WTC11 (cell line): ENCODE measurements around the gene AGO3. TPM values are rescaled to one million over a fixed set of nuclear protein-coding genes. Genes with fewer than 3 reads are reported as not detected.

ENCODE experiments used
- CREM ChIP-seq: sonication (generic); formaldehyde crosslinking; IDR thresholded peaks from 2 replicates; pipeline ENCODE4 v1.8.1; 2022; ENCODE audit warnings: mild to moderate bottlenecking, missing genetic modification reagents, moderate library complexity
- ELF4 ChIP-seq: sonication (generic); formaldehyde crosslinking; IDR thresholded peaks from 2 replicates; pipeline ENCODE4 v1.8.1; 2022; ENCODE audit warnings: low read depth, mild to moderate bottlenecking, moderate library complexity, missing genetic modification reagents
- FOXJ3 ChIP-seq: sonication (generic); formaldehyde crosslinking; IDR thresholded peaks from 2 replicates; pipeline ENCODE4 v1.9.0; 2021; ENCODE audit warnings: missing genetic modification reagents, mild to moderate bottlenecking, borderline replicate concordance
- JUN ChIP-seq: sonication (generic); formaldehyde crosslinking; IDR thresholded peaks from 2 replicates; pipeline ENCODE4 v1.8.0; 2023; ENCODE audit warnings: mild to moderate bottlenecking, missing genetic modification reagents
- MYBL2 ChIP-seq: sonication (generic); formaldehyde crosslinking; IDR thresholded peaks from 2 replicates; pipeline ENCODE4 v1.8.1; 2023; ENCODE audit warnings: mild to moderate bottlenecking, moderate library complexity, missing genetic modification reagents
- NFE2L1 ChIP-seq: sonication (generic); formaldehyde crosslinking; IDR thresholded peaks from 2 replicates; pipeline ENCODE4 v1.8.1; 2023; ENCODE audit warnings: missing genetic modification reagents
- NFYB ChIP-seq: sonication (generic); formaldehyde crosslinking; conservative IDR thresholded peaks from 2 replicates; pipeline ENCODE4 v1.8.0; 2022; ENCODE audit warnings: low read depth, missing genetic modification reagents
- NR1H2 ChIP-seq: sonication (generic); formaldehyde crosslinking; IDR thresholded peaks from 2 replicates; pipeline ENCODE4 v1.9.0; 2021; ENCODE audit warnings: mild to moderate bottlenecking, moderate library complexity, missing genetic modification reagents
- NR2C2 ChIP-seq: sonication (generic); formaldehyde crosslinking; IDR thresholded peaks from 2 replicates; pipeline ENCODE4 v1.8.0; 2022; ENCODE audit warnings: mild to moderate bottlenecking, missing genetic modification reagents
- ZBTB21 ChIP-seq: sonication (generic); formaldehyde crosslinking; IDR thresholded peaks from 2 replicates; pipeline ENCODE4 v1.8.1; 2023; ENCODE audit warnings: mild to moderate bottlenecking, missing genetic modification reagents, borderline replicate concordance
- ZNF138 ChIP-seq: sonication (generic); formaldehyde crosslinking; conservative IDR thresholded peaks from 2 replicates; pipeline ENCODE4 v1.8.1; 2022; ENCODE audit warnings: mild to moderate bottlenecking, moderate library complexity, missing genetic modification reagents
- ZNF219 ChIP-seq: sonication (generic); formaldehyde crosslinking; IDR thresholded peaks from 2 replicates; pipeline ENCODE4 v1.8.0; 2023; ENCODE audit warnings: missing genetic modification reagents, mild to moderate bottlenecking, borderline replicate concordance
- ZNF263 ChIP-seq: sonication (generic); formaldehyde crosslinking; IDR thresholded peaks from 2 replicates; pipeline ENCODE4 v1.8.1; 2022; ENCODE audit warnings: low read depth, mild to moderate bottlenecking, moderate library complexity, missing genetic modification reagents
- total RNA-seq: library from RNA; stranded (reverse); gene quantifications from 3 replicates; pipeline ENCODE4 v1.2.3, GENCODE V29; 2021
- TF ChIP-seq, protein P1 (sequence below): sonication (generic); formaldehyde crosslinking; conservative IDR thresholded peaks from 2 replicates; pipeline ENCODE4 v1.8.1; 2022; ENCODE audit warnings: mild to moderate bottlenecking, missing genetic modification reagents
- TF ChIP-seq, protein P2 (sequence below): sonication (generic); formaldehyde crosslinking; IDR thresholded peaks from 2 replicates; pipeline ENCODE4 v1.8.1; 2022; ENCODE audit warnings: mild to moderate bottlenecking, missing genetic modification reagents, moderate library complexity, borderline replicate concordance
- TF ChIP-seq, protein P3 (sequence below): fragments of 250-450 bp; sonication (Bioruptor Pico); IDR thresholded peaks from 2 replicates; pipeline ENCODE4 v1.9.0; 2021; ENCODE audit warnings: mild to moderate bottlenecking
- TF ChIP-seq, protein P4 (sequence below): fragments of 250-450 bp; sonication (Bioruptor Pico); IDR thresholded peaks from 2 replicates; pipeline ENCODE4 v2.1.2; 2022; ENCODE audit warnings: mild to moderate bottlenecking, moderate library complexity
- TF ChIP-seq, protein P5 (sequence below): sonication (generic); formaldehyde crosslinking; IDR thresholded peaks from 2 replicates; pipeline ENCODE4 v1.8.1; 2022; ENCODE audit warnings: missing genetic modification reagents, borderline replicate concordance
- TF ChIP-seq, protein P6 (sequence below): fragments of 250-450 bp; sonication (Bioruptor Pico); IDR thresholded peaks from 2 replicates; pipeline ENCODE4 v1.9.0; 2021; ENCODE audit warnings: moderate library complexity, mild to moderate bottlenecking, inconsistent platforms, borderline replicate concordance
- TF ChIP-seq, protein P7 (sequence below): sonication (generic); formaldehyde crosslinking; IDR thresholded peaks from 2 replicates; pipeline ENCODE4 v1.8.0; 2022; ENCODE audit warnings: mild to moderate bottlenecking, missing genetic modification reagents
- TF ChIP-seq, protein P8 (sequence below): sonication (generic); formaldehyde crosslinking; IDR thresholded peaks from 2 replicates; pipeline ENCODE4 v1.8.1; 2023; ENCODE audit warnings: mild to moderate bottlenecking, missing genetic modification reagents
- TF ChIP-seq, protein P9 (sequence below): sonication (generic); formaldehyde crosslinking; IDR thresholded peaks from 2 replicates; pipeline ENCODE4 v1.8.1; 2023; ENCODE audit warnings: mild to moderate bottlenecking, missing genetic modification reagents
- TF ChIP-seq, protein P10 (sequence below): sonication (generic); formaldehyde crosslinking; IDR thresholded peaks from 2 replicates; pipeline ENCODE4 v1.8.1; 2022; ENCODE audit warnings: mild to moderate bottlenecking, moderate library complexity, missing genetic modification reagents

AGO3 gene
- total RNA-seq, 1 experiment from 2014 or later = 26.8 TPM

DNA sequence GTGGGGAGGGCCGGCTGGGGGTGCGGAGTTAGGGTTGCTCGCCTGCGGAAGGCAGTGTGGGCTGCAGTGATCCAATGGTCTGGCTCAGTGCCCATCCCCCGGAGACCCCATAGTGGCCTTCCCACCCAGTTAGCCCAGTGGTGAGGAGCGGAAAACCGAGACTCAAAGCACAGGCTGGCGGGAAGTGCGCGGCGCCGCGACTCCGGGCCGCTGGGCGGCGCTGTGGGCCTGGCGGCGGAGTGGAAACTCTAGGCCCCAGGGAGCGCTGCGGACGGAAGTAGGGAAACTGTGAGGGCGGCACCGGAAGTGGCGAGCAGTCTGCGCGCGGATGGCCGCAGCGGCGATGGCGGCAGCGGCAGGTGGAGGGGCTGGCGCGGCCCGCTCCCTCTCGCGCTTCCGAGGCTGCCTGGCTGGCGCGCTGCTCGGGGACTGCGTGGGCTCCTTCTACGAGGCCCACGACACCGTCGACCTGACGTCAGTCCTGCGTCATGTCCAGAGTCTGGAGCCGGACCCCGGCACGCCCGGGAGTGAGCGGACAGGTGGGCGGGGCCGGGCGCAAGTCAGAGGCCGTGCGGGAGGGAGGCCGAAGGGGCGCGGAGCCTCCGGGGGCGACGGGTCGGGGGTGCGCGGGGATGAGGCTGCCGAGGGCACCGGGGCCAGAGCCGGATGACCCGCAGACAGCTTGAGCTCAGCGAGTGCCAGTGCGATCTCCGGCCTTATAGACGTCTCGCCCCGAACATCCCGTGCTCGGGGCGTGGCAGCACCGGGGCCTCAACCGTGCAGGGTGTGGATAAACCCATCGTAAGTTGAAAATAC is 157.9 kb downstream of the AGO3 start, which contains the start of gene ADPRS (continued):
- TF ChIP-seq, protein P1, sequence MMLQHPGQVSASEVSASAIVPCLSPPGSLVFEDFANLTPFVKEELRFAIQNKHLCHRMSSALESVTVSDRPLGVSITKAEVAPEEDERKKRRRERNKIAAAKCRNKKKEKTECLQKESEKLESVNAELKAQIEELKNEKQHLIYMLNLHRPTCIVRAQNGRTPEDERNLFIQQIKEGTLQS (CRISPR knock-in tag) = no peak
- TF ChIP-seq ZNF263 (CRISPR knock-in tag) (no peak), NFE2L1 (CRISPR knock-in tag) (peak; percentile 85; the same call in 1 of the 2 replicates), JUN (peak; percentile 57; the same call in 1 of the 2 replicates), ZNF219 (CRISPR knock-in tag) (no peak), NFYB (CRISPR knock-in tag) (no peak), MYBL2 (CRISPR knock-in tag) (peak; percentile 74; the same call in 1 of the 2 replicates), ELF4 (no peak), NR2C2 (CRISPR knock-in tag) (no peak), ZBTB21 (CRISPR knock-in tag) (peak; percentile 94), FOXJ3 (no peak), CREM (CRISPR knock-in tag) (peak; percentile 95), ZNF138 (peak; percentile 95; the same call in 1 of the 2 replicates), NR1H2 (CRISPR knock-in tag) (no peak)
- TF ChIP-seq, protein P2, sequence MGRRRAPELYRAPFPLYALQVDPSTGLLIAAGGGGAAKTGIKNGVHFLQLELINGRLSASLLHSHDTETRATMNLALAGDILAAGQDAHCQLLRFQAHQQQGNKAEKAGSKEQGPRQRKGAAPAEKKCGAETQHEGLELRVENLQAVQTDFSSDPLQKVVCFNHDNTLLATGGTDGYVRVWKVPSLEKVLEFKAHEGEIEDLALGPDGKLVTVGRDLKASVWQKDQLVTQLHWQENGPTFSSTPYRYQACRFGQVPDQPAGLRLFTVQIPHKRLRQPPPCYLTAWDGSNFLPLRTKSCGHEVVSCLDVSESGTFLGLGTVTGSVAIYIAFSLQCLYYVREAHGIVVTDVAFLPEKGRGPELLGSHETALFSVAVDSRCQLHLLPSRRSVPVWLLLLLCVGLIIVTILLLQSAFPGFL (CRISPR knock-in tag) = peak; percentile 87
- TF ChIP-seq, protein P3, sequence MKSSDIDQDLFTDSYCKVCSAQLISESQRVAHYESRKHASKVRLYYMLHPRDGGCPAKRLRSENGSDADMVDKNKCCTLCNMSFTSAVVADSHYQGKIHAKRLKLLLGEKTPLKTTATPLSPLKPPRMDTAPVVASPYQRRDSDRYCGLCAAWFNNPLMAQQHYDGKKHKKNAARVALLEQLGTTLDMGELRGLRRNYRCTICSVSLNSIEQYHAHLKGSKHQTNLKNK (CRISPR knock-in tag) = no peak
- TF ChIP-seq, protein P4, sequence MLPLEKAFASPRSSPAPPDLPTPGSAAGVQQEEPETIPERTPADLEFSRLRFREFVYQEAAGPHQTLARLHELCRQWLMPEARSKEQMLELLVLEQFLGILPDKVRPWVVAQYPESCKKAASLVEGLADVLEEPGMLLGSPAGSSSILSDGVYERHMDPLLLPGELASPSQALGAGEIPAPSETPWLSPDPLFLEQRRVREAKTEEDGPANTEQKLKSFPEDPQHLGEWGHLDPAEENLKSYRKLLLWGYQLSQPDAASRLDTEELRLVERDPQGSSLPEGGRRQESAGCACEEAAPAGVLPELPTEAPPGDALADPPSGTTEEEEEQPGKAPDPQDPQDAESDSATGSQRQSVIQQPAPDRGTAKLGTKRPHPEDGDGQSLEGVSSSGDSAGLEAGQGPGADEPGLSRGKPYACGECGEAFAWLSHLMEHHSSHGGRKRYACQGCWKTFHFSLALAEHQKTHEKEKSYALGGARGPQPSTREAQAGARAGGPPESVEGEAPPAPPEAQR = no peak
- TF ChIP-seq, protein P5, sequence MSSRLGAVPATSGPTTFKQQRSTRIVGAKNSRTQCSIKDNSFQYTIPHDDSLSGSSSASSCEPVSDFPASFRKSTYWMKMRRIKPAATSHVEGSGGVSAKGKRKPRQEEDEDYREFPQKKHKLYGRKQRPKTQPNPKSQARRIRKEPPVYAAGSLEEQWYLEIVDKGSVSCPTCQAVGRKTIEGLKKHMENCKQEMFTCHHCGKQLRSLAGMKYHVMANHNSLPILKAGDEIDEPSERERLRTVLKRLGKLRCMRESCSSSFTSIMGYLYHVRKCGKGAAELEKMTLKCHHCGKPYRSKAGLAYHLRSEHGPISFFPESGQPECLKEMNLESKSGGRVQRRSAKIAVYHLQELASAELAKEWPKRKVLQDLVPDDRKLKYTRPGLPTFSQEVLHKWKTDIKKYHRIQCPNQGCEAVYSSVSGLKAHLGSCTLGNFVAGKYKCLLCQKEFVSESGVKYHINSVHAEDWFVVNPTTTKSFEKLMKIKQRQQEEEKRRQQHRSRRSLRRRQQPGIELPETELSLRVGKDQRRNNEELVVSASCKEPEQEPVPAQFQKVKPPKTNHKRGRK (CRISPR knock-in tag) = 0 out of 2 replicates have a peak, but pooled peaks have one; percentile 31
- TF ChIP-seq, protein P6, sequence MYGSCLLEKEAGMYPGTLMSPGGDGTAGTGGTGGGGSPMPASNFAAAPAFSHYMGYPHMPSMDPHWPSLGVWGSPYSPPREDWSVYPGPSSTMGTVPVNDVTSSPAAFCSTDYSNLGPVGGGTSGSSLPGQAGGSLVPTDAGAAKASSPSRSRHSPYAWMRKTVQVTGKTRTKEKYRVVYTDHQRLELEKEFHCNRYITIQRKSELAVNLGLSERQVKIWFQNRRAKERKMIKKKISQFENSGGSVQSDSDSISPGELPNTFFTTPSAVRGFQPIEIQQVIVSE (CRISPR knock-in tag) = no peak
- TF ChIP-seq, protein P7, sequence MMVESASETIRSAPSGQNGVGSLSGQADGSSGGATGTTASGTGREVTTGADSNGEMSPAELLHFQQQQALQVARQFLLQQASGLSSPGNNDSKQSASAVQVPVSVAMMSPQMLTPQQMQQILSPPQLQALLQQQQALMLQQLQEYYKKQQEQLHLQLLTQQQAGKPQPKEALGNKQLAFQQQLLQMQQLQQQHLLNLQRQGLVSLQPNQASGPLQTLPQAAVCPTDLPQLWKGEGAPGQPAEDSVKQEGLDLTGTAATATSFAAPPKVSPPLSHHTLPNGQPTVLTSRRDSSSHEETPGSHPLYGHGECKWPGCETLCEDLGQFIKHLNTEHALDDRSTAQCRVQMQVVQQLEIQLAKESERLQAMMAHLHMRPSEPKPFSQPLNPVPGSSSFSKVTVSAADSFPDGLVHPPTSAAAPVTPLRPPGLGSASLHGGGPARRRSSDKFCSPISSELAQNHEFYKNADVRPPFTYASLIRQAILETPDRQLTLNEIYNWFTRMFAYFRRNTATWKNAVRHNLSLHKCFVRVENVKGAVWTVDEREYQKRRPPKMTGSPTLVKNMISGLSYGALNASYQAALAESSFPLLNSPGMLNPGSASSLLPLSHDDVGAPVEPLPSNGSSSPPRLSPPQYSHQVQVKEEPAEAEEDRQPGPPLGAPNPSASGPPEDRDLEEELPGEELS (CRISPR knock-in tag) = peak; percentile 96
- TF ChIP-seq, protein P8, sequence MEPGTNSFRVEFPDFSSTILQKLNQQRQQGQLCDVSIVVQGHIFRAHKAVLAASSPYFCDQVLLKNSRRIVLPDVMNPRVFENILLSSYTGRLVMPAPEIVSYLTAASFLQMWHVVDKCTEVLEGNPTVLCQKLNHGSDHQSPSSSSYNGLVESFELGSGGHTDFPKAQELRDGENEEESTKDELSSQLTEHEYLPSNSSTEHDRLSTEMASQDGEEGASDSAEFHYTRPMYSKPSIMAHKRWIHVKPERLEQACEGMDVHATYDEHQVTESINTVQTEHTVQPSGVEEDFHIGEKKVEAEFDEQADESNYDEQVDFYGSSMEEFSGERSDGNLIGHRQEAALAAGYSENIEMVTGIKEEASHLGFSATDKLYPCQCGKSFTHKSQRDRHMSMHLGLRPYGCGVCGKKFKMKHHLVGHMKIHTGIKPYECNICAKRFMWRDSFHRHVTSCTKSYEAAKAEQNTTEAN (CRISPR knock-in tag) = peak; percentile 90
- TF ChIP-seq, protein P9, sequence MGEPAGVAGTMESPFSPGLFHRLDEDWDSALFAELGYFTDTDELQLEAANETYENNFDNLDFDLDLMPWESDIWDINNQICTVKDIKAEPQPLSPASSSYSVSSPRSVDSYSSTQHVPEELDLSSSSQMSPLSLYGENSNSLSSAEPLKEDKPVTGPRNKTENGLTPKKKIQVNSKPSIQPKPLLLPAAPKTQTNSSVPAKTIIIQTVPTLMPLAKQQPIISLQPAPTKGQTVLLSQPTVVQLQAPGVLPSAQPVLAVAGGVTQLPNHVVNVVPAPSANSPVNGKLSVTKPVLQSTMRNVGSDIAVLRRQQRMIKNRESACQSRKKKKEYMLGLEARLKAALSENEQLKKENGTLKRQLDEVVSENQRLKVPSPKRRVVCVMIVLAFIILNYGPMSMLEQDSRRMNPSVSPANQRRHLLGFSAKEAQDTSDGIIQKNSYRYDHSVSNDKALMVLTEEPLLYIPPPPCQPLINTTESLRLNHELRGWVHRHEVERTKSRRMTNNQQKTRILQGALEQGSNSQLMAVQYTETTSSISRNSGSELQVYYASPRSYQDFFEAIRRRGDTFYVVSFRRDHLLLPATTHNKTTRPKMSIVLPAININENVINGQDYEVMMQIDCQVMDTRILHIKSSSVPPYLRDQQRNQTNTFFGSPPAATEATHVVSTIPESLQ (CRISPR knock-in tag) = no peak
- TF ChIP-seq, protein P10, sequence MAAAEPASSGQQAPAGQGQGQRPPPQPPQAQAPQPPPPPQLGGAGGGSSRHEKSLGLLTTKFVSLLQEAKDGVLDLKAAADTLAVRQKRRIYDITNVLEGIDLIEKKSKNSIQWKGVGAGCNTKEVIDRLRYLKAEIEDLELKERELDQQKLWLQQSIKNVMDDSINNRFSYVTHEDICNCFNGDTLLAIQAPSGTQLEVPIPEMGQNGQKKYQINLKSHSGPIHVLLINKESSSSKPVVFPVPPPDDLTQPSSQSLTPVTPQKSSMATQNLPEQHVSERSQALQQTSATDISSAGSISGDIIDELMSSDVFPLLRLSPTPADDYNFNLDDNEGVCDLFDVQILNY (CRISPR knock-in tag) = peak; percentile 93; the same call in 1 of the 2 replicates
